ENCODE results near the gene C1orf105. TPM values are rescaled to one million over a fixed set of nuclear protein-coding genes. Genes with fewer than 3 reads are reported as not detected.

The C1orf105 gene
- total and polyA plus RNA-seq, 2 of the 13 experiments (the other 11 are each of a cell fraction or from before 2014, with no cell fraction given), result 0.15 to 0.45 TPM

DNA sequence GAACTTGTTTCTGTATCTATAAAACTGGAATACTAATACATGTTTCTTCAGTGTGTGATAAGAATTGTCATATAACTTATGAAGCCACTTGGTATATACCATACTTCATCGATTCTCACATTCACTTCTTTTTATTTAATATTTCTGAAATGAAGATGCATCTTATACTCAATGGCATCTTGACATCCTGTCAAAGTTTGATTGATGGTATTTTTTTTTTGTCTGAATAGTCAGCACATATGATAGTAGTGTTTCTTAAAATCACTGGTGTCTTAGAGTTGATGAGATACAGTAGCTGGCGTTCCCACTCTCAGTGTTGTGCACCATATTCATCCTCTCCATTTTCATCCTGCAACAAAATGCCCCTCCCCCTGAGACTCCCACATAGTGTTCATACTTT is 34.4 kb upstream of the C1orf105 start:
- Histone ChIP-seq H3K9me3 (ENCODE audit: low read length) (no peaks in the 10 kb centered on the region), H3K4me2 (ENCODE audit: low read depth, low read length) (no peak overlapping the region), H3K4me1 (ENCODE audit: insufficient read depth, low read length) (peaks cover 25% of the 10 kb centered on the region), H3K79me2 (ENCODE audit: insufficient read depth, low read length) (no peaks in the 10 kb centered on the region), H3K36me3 (replicated peaks in 1 of 2; ENCODE audit: control insufficient read depth in 1 of 2, insufficient read depth in 2 of 2, low read length in 2 of 2) (no peaks in the 10 kb centered on the region), H3K27ac (ENCODE audit: extremely low read length, insufficient read depth, low read length) (no peak overlapping the region), H4K20me1 (ENCODE audit: insufficient read depth, low read length) (no peaks in the 10 kb centered on the region), H3K27me3 (ENCODE audit: control insufficient read depth in 1 of 2, insufficient read depth in 2 of 2, low read length in 2 of 2) (no peaks in the 10 kb centered on the region), H3K9ac (ENCODE audit: insufficient read depth, low read depth, low read length) (no peak overlapping the region), H2AFZ (ENCODE audit: low read length) (no peak overlapping the region), H3K4me3 (replicated peaks in 1 of 3; ENCODE audit: insufficient read depth in 1 of 3, low read depth in 2 of 3, low read length in 3 of 3) (no peak overlapping the region)
- no peak for FAIRE-seq
- DNase-seq (ENCODE audit: low spot score), result no peak
- BruUV-seq (replicated peaks), result no TSS peak
- CTCF ChIA-PET (ENCODE audit: low intra/inter-chr PET ratio, low total read pairs), result no interaction called here
- in situ Hi-C loops (cut with HindIII; ENCODE audit: extremely low pct_ligation_motif_present, low pct_unique_long_range_greater_than_20kb), result no loop called here
- POLR2A ChIA-PET, result no interaction called here
- WGBS (ENCODE audit: low lambda C conversion rate), result 86% methylated on average over 2 of the region's 2 CpGs
- ATAC-seq, result no peak
- intact Hi-C loops (cut with micrococcal nuclease; ENCODE audit: unreplicated experiment), result loop anchor here (2.0 kb wide), 1 partner anchor 25 kb away; no protein-coding TSS in a partner anchor
- TF ChIP-seq GFI1 (CRISPR knock-in tag; IDR thresholded peaks at IDR 0.05; ENCODE audit: borderline replicate concordance) (no peak), TCF7L2 (IDR thresholded peaks at IDR 0.05; ENCODE audit: low read depth, low read length) (no peak), BCL6 (CRISPR knock-in tag; IDR thresholded peaks at IDR 0.05) (no peak), ZNF160 (CRISPR knock-in tag; IDR thresholded peaks at IDR 0.05) (no peak), ZNF510 (CRISPR knock-in tag; IDR thresholded peaks at IDR 0.05; ENCODE audit: low read depth) (no peak), NFIC (IDR thresholded peaks at IDR 0.05; ENCODE audit: low read length) (no peak), U2AF1 (optimal IDR thresholded peaks at IDR 0.05; ENCODE audit: low read depth, low read length) (no peak)
- TF ChIP-seq, protein P1, sequence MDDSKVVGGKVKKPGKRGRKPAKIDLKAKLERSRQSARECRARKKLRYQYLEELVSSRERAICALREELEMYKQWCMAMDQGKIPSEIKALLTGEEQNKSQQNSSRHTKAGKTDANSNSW (CRISPR knock-in tag; IDR thresholded peaks at IDR 0.05; ENCODE audit: borderline replicate concordance), result no peak
- TF ChIP-seq, protein P2, sequence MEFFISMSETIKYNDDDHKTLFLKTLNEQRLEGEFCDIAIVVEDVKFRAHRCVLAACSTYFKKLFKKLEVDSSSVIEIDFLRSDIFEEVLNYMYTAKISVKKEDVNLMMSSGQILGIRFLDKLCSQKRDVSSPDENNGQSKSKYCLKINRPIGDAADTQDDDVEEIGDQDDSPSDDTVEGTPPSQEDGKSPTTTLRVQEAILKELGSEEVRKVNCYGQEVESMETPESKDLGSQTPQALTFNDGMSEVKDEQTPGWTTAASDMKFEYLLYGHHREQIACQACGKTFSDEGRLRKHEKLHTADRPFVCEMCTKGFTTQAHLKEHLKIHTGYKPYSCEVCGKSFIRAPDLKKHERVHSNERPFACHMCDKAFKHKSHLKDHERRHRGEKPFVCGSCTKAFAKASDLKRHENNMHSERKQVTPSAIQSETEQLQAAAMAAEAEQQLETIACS (CRISPR knock-in tag; IDR thresholded peaks at IDR 0.05), result no peak

All from HepG2 (cell line).